Stimulated activated CD4-positive, alpha-beta T cell treated with anti-CD3 and anti-CD28 coated beads, Interleukin-15, amount 100 ng/mL, for 48 hours (primary cell): Measurements from ENCODE around the gene CC2D2A.
"Not testable (repeated sequence)": the region's sequence is repeated elsewhere in the genome, so short reads cannot be mapped to it uniquely, and the experiment has no call there.

Experiments
- DNase-seq, 2 donors: peaks; one replicate each; pipeline ENCODE4 v3.0.0-alpha.2; 2020; ENCODE audit warnings: low read depth in 2 of 2

CC2D2A gene

DNA sequence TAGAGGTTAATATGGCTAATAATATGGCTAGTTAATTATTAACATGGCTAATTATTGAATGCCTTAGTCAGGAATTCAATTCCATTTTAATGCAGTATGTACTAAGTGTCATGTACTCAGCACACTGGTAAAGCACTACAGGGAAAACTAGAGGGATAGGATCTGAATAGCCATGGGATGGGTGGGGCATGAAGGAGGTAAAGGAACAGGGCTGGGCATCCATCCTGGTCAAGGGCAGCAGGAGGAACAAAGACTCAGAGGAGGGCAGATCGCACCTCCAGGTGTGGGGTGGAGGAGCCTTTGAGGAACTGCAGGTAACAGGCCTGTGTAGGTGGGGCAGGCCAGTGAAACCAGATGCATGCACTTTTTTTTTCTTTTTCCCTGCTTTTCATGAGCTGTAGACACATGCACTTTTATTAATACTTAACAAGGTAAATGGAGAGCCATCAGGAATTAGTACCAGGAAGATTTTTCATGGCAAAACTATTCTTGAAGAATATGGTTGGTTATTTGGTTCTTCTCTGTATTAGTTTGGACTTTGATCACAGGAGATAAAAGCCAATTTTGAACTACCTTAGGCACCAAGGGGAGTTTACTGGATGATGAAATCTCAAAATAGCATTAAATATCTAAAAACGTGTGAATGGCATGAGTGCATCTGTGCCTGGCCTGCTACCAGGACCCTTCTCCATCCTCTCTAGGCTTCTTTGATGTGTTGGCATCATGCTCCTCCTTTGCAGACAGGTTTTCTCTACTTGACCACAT, 88.3 kb downstream of the CC2D2A start:
- DNase-seq, result no peak

GRCh38 chr4:15558561-15558960, 88.9 kb downstream of the CC2D2A start:
- DNase-seq, result no peak

DNA sequence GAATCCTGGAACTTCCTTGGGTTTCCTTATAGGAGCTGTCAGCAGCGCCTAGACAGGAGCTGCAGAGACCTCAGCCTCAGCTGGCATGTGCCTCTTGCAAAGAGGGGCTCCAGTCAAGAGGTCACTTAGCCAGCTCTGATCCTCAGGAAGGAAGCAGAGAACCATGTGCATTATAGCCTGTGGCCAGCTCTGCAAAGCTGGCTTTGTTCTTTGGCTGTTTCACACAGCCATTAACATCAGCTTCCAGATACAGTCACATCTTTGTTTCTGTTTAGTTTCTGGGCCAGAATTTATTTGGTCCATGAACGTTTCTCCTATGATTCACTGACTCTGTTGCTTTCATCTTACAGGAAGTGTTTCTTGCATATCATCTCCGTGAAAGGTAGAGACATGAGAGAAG, 92.4 kb downstream of the CC2D2A start:
- no peak for DNase-seq

DNA sequence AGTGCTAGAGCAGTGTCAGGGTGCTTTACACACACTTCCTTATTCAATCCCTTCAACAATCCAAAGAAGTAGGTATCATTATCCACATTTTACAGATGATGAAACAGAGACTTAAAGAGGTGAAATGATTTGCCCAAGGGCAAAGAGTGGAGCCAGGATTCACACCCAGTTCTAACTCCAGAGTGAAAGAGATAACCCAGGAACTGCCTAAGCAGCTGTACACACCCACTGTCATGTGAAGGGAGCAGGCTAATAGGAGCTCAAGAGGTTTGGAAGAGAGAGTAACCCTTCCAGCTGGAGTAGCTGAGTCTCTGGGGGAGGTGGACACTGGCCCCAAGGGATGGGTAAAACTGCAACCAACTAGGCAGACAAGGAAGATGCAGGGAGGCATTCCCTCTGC, 92.9 kb downstream of the CC2D2A start:
- DNase-seq, result no peak

- no peak for DNase-seq
These were observed 94.2 kb downstream of the CC2D2A start for GRCh38 chr4:15563871-15564270.

DNA sequence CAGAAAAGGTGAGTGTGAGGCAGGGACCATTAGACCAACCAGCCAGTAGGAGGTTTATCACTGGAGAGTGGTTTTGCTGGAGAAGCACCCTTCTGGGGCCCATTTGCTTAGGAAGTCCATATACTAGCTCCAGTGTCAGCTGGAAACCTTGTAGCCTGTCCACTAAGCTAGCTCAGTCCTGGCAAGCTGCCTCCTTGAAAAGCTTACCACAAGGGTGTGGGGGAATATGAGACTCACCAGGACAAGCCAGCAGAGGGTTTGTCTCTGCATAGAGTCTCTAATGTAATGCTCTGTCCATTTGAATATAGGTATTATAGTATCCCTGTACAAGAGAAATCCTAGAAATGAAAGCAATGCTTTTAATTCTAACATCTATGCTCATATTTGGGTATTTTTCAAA, 99.1 kb downstream of the CC2D2A start:
- DNase-seq, result no peak

DNA sequence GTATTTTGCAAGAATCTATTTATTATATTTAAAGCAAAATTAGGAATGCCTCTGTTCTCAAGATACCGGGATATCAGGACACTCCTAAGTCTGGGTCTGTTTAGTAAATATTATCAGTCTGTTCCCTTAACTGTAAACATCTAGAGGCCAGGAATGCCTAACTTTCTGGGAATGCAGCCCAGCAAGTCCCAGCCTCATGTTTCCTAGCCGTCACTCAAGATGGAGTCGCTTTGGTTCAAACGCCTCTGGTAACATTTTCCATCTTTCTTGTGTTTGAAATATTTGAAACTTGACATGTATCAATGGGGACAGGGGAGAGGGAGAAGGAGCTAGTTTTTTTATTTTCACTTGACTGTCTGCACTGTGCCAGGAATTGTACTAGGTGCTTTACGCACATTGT, 100.1 kb downstream of the CC2D2A start:
- DNase-seq, result no peak

GRCh38 chr4:15575966-15576365, 106.3 kb downstream of the CC2D2A start:
- DNase-seq, result no peak

DNA sequence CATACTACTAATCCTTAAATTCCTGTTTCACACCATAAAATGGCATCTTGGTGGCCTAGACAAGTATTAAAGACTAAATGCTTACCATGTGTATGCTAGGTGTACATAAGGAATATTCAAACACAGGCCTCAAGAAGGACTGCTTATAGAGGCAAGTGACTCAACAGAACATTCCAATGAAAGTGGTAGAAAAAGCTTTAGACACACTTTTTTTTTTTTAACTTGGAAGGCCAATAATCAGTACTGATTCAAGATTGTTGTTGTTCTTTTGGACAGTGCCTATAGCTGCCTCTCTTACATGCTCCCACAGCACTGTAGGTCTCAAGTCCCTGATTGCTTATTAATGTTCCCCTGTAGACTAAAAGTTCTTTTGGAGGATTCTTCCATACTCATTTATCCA, 107.8 kb downstream of the CC2D2A start:
- no peak for DNase-seq

DNA sequence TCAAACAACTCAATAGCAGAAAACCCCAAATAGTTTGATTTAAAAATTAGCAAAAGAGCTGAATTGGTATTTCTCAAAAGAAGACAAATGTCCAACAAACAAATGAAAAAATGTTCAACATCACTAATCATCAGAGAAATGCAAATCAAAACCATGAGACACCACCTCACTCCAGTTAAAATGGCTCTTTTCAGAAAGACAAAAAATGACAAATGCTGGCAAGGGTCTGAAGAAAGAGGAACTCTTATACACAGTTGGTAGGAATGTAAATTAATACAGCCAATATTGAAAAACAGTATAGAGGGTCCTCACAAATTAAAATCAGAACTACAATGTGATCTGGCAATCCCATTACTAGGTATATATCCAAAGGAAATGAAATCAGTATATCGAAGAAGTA, 115.1 kb downstream of the CC2D2A start:
- DNase-seq, result no peak

DNA sequence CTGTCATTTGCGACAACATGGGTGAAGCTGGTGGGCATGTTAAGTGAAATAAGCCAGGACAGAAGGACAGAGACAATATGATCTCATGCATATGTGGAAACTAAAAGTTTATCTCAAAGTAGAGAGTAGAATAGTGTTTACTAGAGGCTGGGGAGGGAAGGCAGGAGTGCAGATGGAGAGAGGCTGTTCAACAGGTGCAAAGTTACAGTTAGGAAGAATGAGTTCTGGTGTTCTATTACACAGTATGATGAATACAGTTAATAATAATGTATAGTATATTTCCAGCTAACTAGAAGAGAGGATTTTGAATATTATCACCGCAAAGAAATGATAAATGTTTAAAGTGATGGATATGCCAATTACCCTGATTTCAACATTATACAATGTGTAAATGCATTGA, 115.6 kb downstream of the CC2D2A start:
- no peak for DNase-seq

GRCh38 chr4:15586066-15586465, 116.4 kb downstream of the CC2D2A start:
- DNase-seq, result no peak

GRCh38 chr4:15587649-15588048, 118.0 kb downstream of the CC2D2A start:
- no peak for DNase-seq

GRCh38 chr4:15592799-15593198, 123.1 kb downstream of the CC2D2A start:
- no peak for DNase-seq

- no peak for DNase-seq
These were observed 129.0 kb downstream of the CC2D2A start for GRCh38 chr4:15598644-15599043.

DNA sequence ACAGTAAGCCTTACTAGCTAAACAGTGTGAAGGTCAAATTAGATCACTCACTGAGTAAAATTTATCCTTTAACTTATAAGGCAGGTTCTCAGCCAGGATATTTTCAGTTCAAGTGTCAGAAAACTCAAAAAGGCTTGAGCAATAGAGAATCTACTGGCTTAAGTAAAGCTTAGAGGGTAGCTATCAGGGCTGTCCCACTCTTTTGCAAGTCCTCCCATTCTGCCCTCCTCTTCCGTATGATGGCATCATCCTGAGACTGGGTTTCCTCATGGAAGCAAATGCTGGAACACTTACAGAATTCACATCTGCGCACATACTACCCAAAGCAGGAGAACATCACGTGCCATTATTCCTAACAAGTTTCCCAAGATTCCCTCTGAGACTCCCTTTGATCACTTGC, 130.5 kb downstream of the CC2D2A start:
- DNase-seq, result no peak

DNA sequence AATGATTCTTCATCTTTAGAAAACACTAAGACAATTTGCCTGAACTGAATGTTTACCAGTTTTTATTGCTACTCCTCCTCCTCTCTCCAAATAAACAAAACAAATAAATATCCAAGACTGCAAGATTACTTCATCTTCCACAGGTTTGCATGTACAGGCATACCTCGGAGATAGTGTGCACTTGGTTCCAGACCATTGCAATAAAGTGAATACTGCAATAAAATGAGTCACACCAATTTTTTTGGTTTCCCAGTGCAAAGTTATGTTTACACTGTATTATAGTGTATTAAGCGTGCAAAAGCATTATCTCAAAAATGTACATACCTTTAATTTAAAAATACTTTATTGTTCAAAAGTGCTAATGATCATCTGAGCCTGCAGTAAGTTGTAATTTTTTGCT, 132.2 kb downstream of the CC2D2A start:
- DNase-seq, result no peak

DNA sequence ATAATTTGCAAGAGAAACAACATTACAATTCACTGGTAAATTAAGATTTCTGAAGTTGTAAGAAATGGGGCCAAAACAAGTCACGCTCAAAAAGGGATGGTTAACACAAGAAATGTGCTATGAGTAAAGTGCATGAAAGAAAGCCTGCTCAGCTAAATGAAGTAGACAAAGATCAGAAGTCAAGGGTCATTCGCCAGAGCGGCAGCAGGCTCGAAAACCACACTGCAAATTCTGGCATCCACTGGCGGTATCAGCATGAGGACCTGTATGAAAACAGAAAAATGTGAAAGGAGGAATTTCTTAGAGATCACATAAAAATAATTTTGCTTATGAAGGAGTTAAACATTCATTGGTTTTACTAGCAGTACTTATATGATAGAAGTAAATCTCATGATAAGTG, 135.9 kb downstream of the CC2D2A start:
- DNase-seq, result no peak

DNA sequence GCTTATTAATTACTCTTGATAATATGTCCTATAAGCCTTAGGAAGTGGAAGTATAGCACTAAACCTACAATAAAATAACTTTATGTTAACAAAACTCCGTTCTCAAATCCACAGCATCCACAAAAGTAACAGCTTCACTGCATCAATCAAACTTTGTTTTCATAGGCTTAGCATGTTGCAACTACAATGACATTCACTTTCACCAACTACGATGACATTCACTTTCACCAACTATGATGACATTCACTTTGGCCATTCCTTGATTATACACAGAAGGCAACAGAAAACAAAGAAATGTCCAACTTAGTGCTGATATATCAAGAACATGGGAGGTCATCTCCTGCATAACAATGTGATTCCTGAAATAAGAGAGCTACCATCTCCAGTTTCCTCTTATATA, 141.2 kb downstream of the CC2D2A start:
- DNase-seq, result no peak

DNA sequence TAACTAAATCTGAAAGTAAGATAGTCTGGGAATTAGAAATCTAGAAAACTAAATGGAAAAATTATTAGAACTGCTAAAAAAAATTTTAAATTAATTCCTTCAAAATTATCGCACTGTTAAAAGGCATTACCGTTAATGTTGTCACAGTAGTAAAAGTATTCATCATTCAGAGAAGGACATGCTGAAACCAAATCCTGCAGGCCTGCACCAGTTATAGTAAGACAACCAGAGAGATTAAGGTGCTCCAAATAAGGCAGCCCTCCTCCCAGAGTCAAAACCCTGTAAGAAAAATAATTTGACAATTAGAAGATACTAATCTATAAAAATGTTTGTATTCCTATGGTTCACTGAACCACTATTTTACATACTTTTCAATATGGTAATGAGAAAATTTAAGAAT, 142.5 kb downstream of the CC2D2A start:
- DNase-seq, result no peak

GRCh38 chr4:15614891-15615290, 145.2 kb downstream of the CC2D2A start:
- DNase-seq, result not testable (repeated sequence)

DNA sequence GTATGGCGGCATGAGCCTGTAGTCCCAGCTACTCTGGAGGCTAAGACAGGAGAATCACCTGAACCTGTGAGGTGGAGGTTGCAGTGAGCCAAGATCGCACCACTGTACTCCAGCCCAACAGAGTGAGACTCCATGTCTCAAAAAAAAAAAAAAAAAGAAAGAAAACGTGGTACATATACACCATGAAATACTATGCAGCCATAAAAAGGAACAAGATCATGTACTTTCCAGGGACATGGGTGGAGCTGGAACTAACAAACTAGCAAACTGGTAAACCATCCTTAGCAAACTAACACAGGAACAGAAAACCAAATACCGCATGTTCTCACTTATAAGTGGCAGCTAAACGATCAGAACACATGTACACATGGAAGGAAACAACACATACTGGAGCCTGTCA, 147.7 kb downstream of the CC2D2A start:
- not testable (repeated sequence) for DNase-seq

- no peak for DNase-seq
These were observed 167.1 kb downstream of the CC2D2A start for GRCh38 chr4:15636818-15637217.

DNA sequence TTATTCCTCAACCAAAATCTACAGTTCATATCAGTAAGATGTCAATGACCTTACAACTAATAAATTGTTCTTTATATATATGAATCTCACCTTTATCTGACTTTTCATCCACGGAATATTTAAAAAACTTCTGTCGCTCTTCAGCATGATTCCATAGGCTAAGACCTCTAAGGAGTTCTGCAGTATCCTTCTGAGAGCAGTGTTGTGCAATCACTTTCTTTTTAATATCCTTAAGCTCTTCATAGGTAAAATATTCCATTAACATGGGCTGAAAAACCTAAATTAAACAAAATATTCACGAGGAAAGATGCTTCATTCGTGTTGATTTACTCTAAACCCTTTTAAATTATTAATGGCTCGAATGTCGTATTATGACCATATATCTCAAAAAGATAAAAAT, 168.7 kb downstream of the CC2D2A start:
- no peak for DNase-seq
